Retinal pigment epithelial cell (primary cell): ENCODE measurements around the gene CREG2.

ENCODE experiments used
- DNase-seq: peaks from one replicate; pipeline ENCODE4 v3.0.0-alpha.2; 2010; ENCODE audit warnings: low read depth
- H3K4me3 ChIP-seq: 2 replicates; pipeline ENCODE4 v1.5.1; 2011; ENCODE audit warnings: mild to moderate bottlenecking, low read length, control low read depth, moderate library complexity
- TF ChIP-seq, protein P1 (sequence below): conservative IDR thresholded peaks from 2 replicates; pipeline ENCODE4 v1.5.1; 2011; ENCODE audit warnings: low read depth, low read length, control low read depth, inconsistent platforms

CREG2 gene

DNA sequence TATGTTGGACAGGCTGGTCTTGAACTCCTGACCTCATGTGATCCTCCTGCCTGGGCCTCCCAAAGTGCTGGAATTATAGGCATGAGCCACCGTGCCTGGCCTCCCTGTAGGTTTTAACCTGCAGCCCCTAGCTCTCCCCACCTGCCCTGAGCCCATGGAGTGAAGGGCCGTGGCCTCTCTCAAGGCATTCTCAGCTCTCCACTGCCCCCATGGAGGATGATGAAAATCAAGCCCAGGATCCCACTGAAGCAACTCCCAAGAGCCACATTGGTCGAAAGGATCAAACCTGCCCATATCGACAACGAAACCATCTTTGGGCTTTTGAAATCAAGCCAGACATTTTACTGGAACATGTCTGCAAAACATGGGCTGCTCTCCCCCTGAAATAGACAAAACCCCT lies 22.4 kb upstream of the CREG2 start:
- no peak overlapping the region for H3K4me3 ChIP-seq
- DNase-seq, result no peak
- TF ChIP-seq, protein P1, sequence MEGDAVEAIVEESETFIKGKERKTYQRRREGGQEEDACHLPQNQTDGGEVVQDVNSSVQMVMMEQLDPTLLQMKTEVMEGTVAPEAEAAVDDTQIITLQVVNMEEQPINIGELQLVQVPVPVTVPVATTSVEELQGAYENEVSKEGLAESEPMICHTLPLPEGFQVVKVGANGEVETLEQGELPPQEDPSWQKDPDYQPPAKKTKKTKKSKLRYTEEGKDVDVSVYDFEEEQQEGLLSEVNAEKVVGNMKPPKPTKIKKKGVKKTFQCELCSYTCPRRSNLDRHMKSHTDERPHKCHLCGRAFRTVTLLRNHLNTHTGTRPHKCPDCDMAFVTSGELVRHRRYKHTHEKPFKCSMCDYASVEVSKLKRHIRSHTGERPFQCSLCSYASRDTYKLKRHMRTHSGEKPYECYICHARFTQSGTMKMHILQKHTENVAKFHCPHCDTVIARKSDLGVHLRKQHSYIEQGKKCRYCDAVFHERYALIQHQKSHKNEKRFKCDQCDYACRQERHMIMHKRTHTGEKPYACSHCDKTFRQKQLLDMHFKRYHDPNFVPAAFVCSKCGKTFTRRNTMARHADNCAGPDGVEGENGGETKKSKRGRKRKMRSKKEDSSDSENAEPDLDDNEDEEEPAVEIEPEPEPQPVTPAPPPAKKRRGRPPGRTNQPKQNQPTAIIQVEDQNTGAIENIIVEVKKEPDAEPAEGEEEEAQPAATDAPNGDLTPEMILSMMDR, result no peak

GRCh38 chr2:101408925-101409324 lies 21.6 kb upstream of the CREG2 start:
- no peak overlapping the region for H3K4me3 ChIP-seq
- no peak for DNase-seq
- TF ChIP-seq, protein P1, result no peak

DNA sequence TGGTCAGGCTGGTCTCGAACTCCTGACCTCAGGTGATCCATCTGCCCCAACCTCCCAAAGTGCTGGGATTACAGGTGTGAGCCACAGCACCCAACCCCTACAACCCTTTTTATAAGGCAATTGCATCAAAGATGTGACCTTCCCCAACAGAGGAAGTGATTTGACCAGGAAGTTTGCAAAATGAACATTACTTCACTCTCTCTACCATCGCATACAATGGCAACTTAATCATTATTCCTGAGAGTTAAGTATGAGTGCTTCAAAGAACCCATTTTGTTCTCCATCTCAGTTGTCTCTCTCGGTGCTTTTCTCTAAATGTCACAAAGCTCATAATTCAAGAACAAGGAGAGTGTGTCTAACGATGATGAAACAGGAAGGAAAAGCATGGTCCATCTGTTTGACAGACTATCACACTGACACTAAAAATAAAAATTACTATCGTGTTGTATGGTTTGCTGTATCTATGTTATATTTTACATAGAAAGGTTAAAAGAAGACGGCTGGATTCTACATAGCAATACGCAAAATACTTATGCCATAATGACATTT lies 18.1 kb upstream of the CREG2 start:
- TF ChIP-seq, protein P1, result no peak
- H3K4me3 ChIP-seq, result no peak overlapping the region
- no peak for DNase-seq

DNA sequence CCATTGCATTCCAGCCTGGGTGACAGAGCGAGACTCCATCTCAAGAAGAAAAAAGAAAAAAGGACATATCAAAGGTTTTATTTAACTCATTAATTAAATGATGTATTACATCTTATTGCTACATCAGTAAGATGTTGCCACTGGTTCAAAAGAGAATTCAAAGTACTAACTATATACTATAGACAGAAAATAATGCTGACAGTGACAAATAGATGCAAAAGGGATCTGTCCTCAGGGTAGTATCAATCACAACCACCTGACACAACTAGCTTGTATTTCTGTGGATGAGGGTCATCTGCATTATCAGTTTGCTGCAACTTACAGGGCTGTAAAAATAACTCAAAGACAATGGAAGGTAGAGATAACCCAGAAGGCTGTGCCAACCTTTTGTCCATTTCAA lies 16.4 kb upstream of the CREG2 start:
- no peak for DNase-seq
- TF ChIP-seq, protein P1, result no peak
- no peak overlapping the region for H3K4me3 ChIP-seq

- DNase-seq, result no peak
- TF ChIP-seq, protein P1, result no peak
- H3K4me3 ChIP-seq, result no peak overlapping the region
These were observed 15.3 kb upstream of the CREG2 start for GRCh38 chr2:101402630-101403029.

GRCh38 chr2:101401906-101402305 lies 14.6 kb upstream of the CREG2 start:
- TF ChIP-seq, protein P1, result peak; percentile 30
- no peak overlapping the region for H3K4me3 ChIP-seq
- DNase-seq, result no peak

DNA sequence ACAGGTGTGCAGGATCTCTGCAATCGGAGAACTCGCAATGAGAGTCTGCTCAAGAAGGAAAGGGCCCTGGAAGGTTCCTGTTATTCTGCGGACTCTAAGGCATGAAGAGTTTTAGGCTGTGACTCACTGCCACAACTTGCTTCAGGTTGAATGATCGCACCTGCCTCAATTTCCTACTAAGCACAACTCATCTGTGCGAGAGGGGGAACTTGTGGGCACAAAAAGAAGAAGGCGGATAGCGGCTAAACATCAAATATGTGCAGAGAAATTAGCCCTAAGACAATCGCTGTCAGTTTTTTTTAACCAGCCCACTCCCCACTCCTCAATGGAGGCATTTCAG lies 14.0 kb upstream of the CREG2 start:
- no peak for DNase-seq
- no peak overlapping the region for H3K4me3 ChIP-seq
- TF ChIP-seq, protein P1, result no peak
